ENCODE measurements around the gene UBN2.

DNA sequence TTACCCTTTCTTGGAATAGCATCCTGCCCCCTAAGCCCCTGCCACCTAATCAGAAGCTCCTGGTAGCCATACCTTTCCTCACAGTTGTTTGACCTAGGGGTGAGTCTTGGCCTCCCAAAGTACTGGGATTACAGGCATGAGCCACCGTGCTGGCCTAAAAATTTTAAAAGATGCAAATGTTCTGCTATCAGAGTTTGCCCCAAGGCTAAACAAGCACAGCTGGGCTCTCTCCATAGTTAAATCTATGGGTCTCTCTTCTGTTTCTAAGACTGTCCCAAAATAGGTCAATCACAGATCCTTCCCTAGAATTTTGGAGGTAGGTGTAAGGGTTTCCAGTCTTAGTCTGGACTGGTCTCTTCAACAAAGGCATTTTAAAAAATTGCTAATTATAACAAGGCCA lies 12.9 kb upstream of the UBN2 start:
- TF ChIP-seq, protein P1, sequence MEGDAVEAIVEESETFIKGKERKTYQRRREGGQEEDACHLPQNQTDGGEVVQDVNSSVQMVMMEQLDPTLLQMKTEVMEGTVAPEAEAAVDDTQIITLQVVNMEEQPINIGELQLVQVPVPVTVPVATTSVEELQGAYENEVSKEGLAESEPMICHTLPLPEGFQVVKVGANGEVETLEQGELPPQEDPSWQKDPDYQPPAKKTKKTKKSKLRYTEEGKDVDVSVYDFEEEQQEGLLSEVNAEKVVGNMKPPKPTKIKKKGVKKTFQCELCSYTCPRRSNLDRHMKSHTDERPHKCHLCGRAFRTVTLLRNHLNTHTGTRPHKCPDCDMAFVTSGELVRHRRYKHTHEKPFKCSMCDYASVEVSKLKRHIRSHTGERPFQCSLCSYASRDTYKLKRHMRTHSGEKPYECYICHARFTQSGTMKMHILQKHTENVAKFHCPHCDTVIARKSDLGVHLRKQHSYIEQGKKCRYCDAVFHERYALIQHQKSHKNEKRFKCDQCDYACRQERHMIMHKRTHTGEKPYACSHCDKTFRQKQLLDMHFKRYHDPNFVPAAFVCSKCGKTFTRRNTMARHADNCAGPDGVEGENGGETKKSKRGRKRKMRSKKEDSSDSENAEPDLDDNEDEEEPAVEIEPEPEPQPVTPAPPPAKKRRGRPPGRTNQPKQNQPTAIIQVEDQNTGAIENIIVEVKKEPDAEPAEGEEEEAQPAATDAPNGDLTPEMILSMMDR (IDR thresholded peaks at IDR 0.05; ENCODE audit: low read depth, low read length, poor library complexity, severe bottlenecking): no peak
- no peak for TF ChIP-seq EZH2phosphoT487 (IDR thresholded peaks at IDR 0.05; ENCODE audit: borderline replicate concordance, low read length)

Measured in DOHH2 (cell line).